ENCODE data around the gene XKR7.
"Not testable (repeated sequence)": the region's sequence is repeated elsewhere in the genome, so short reads cannot be mapped to it uniquely, and the experiment has no call there.

XKR7 gene

DNA sequence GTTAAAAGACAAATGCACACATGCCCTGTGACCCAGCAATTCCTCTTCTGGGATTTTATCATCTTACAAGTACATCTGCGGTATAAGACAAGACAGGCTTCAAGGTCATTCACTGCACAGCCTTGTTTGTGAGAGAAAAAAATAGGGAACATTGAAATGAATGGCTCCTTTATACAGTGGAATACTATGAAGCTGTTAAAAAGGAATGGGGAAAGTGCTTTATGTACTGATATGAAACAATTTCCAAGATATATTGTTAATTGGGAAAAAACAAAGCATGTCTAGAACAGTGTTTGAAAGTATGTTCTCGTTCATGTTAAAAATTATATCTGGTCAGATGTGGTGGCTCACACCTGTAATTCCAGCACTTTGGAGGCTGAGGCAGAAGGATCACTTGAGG, 41.5 kb upstream of the XKR7 start:
- H3K4me1 ChIP-seq, result no peaks in the 10 kb centered on the region
- H3K9me3 ChIP-seq, result no peaks in the 10 kb centered on the region
- H3K27me3 ChIP-seq, result peaks cover 0 to 30% of the 10 kb centered on the region in 2 donors
- intact Hi-C loops (cut with DNase I; ENCODE audit: low total_unique reads), result no loop called here
- H3K36me3 ChIP-seq, result no peaks in the 10 kb centered on the region
- DNase-seq, result no peak
- no peak overlapping the region for H3K27ac ChIP-seq
- H3K4me3 ChIP-seq, result no peak overlapping the region
- TF ChIP-seq, protein P1, sequence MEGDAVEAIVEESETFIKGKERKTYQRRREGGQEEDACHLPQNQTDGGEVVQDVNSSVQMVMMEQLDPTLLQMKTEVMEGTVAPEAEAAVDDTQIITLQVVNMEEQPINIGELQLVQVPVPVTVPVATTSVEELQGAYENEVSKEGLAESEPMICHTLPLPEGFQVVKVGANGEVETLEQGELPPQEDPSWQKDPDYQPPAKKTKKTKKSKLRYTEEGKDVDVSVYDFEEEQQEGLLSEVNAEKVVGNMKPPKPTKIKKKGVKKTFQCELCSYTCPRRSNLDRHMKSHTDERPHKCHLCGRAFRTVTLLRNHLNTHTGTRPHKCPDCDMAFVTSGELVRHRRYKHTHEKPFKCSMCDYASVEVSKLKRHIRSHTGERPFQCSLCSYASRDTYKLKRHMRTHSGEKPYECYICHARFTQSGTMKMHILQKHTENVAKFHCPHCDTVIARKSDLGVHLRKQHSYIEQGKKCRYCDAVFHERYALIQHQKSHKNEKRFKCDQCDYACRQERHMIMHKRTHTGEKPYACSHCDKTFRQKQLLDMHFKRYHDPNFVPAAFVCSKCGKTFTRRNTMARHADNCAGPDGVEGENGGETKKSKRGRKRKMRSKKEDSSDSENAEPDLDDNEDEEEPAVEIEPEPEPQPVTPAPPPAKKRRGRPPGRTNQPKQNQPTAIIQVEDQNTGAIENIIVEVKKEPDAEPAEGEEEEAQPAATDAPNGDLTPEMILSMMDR (IDR thresholded peaks at IDR 0.05), result no peak

- TF ChIP-seq, protein P1 (IDR thresholded peaks at IDR 0.05), result no peak
- H3K27ac ChIP-seq, result no peak overlapping the region
- no peaks in the 10 kb centered on the region for H3K9me3 ChIP-seq
- H3K4me3 ChIP-seq, result no peak overlapping the region
- H3K4me1 ChIP-seq, result no peaks in the 10 kb centered on the region
- intact Hi-C loops (cut with DNase I; ENCODE audit: low total_unique reads), result no loop called here
- H3K36me3 ChIP-seq, result no peaks in the 10 kb centered on the region
- DNase-seq, result peak in 1 of 2 donors; percentile 17
- peaks cover 0 to 31% of the 10 kb centered on the region in 2 donors for H3K27me3 ChIP-seq
Measured at GRCh38 chr20:31927627-31928159, 40.3 kb upstream of the XKR7 start.

- intact Hi-C loops (cut with DNase I; ENCODE audit: low total_unique reads), result not testable (repeated sequence)
Measured at GRCh38 chr20:31929631-31930030, 38.3 kb upstream of the XKR7 start.

DNA sequence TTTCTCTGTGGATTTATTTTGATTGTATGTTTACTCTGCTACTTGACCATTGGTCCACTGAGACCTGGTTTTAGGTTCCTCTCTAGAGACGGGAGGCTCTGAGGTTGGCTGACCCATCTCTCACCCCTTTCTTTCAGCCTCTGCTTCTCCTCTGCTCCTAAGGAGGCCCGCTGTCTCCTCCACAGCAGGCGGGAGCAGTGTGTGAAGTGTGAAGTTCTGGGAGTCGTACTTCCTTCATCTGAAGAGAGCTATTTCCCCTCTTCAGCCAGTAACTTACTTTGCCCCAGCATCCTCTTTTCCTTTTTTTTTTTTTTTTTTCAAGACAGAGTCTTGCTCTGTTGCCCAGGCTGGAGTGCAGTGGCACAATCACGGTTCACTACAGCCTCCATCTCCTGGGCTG, 37.2 kb upstream of the XKR7 start:
- Histone ChIP-seq H3K4me1 (no peaks in the 10 kb centered on the region), H3K9me3 (no peaks in the 10 kb centered on the region), H3K27ac (no peak overlapping the region), H3K36me3 (no peaks in the 10 kb centered on the region), H3K27me3 (peaks cover 0 to 6% of the 10 kb centered on the region in 2 donors), H3K4me3 (no peak overlapping the region)
- DNase-seq, result no peak
- TF ChIP-seq, protein P1 (IDR thresholded peaks at IDR 0.05), result no peak
- intact Hi-C loops (cut with DNase I; ENCODE audit: low total_unique reads), result no loop called here

More at GRCh38 chr20:31929631-31930030, 38.3 kb upstream of the XKR7 start:
- H3K36me3 ChIP-seq, H3K9me3 ChIP-seq, DNase-seq, H3K4me1 ChIP-seq, H3K4me3 ChIP-seq, H3K27ac ChIP-seq: not testable (repeated sequence)
- H3K27me3 ChIP-seq, result peaks cover 0 to 18% of the 10 kb centered on the region in 2 donors

GRCh38 chr20:31933698-31934097, 34.3 kb upstream of the XKR7 start:
- H3K36me3 ChIP-seq, result no peaks in the 10 kb centered on the region
- no peak for DNase-seq
- no peaks in the 10 kb centered on the region for H3K9me3 ChIP-seq
- no peaks in the 10 kb centered on the region for H3K4me1 ChIP-seq
- intact Hi-C loops (cut with DNase I; ENCODE audit: low total_unique reads), result no loop called here
- H3K27me3 ChIP-seq, result peaks cover 0 to 3% of the 10 kb centered on the region in 2 donors
- no peak overlapping the region for H3K4me3 ChIP-seq
- no peak overlapping the region for H3K27ac ChIP-seq
- TF ChIP-seq, protein P1 (IDR thresholded peaks at IDR 0.05), result no peak

- Histone ChIP-seq H3K4me3 (no peak overlapping the region), H3K9me3 (no peaks in the 10 kb centered on the region)
- intact Hi-C loops (cut with DNase I; ENCODE audit: low total_unique reads), result no loop called here
Measured at GRCh38 chr20:31934491-31934890, 33.5 kb upstream of the XKR7 start.

More at GRCh38 chr20:31934491-31934890, 33.5 kb upstream of the XKR7 start:
- no peaks in the 10 kb centered on the region for H3K36me3 ChIP-seq
- no peak for DNase-seq
- peaks cover 0 to 3% of the 10 kb centered on the region in 2 donors for H3K27me3 ChIP-seq
- H3K27ac ChIP-seq, result no peak overlapping the region
- TF ChIP-seq, protein P1 (IDR thresholded peaks at IDR 0.05), result no peak
- no peaks in the 10 kb centered on the region for H3K4me1 ChIP-seq

All from tibial artery (tissue), 4 donors.